ENCODE results near the gene SLC25A15.

SLC25A15 gene

GRCh38 chr13:40789275-40790153, at the start of gene SLC25A15:
SLC25A15 (plus strand) TSS chr13:40789611; CDS start chr13:40793227, 3,616 bp downstream.
- DNase-seq (ENCODE audit: low spot score) (peak; percentile 78), ATAC-seq (ENCODE audit: low read depth) (peak; percentile 95)
- H3K36me3 ChIP-seq (ENCODE audit: low read depth) = peaks cover 7% of the 10 kb centered on the region
- peak within 1 kb of the TSS; percentile 60 for H3K4me3 ChIP-seq (ENCODE audit: severe bottlenecking)
- H3K9me3 ChIP-seq (ENCODE audit: severe bottlenecking) = no peaks in the 10 kb centered on the region
- peak within 1 kb of the TSS; percentile 66 for H3K27ac ChIP-seq (ENCODE audit: poor library complexity, severe bottlenecking)
- H3K4me1 ChIP-seq (ENCODE audit: insufficient read depth, poor library complexity, severe bottlenecking) = no peaks in the 10 kb centered on the region
- no peaks in the 10 kb centered on the region for H3K27me3 ChIP-seq (ENCODE audit: insufficient read depth, poor library complexity, severe bottlenecking)
- peak; percentile 51 for TF ChIP-seq CTCF (IDR thresholded peaks at IDR 0.05; ENCODE audit: poor library complexity, severe bottlenecking)

GRCh38 chr13:40749327-40749726, 40.1 kb upstream of the SLC25A15 start:
- ATAC-seq (ENCODE audit: low read depth) (no peak), DNase-seq (ENCODE audit: low spot score) (no peak)
- peaks cover 52% of the 10 kb centered on the region for H3K36me3 ChIP-seq (ENCODE audit: low read depth)
- H3K27ac ChIP-seq (ENCODE audit: poor library complexity, severe bottlenecking) = no peak overlapping the region
- no peak overlapping the region for H3K4me3 ChIP-seq (ENCODE audit: severe bottlenecking)
- H3K4me1 ChIP-seq (ENCODE audit: insufficient read depth, poor library complexity, severe bottlenecking) = no peaks in the 10 kb centered on the region
- no peaks in the 10 kb centered on the region for H3K27me3 ChIP-seq (ENCODE audit: insufficient read depth, poor library complexity, severe bottlenecking)
- peak; percentile 42 for TF ChIP-seq CTCF (IDR thresholded peaks at IDR 0.05; ENCODE audit: poor library complexity, severe bottlenecking)
- H3K9me3 ChIP-seq (ENCODE audit: severe bottlenecking) = no peaks in the 10 kb centered on the region

- no peaks in the 10 kb centered on the region for H3K4me1 ChIP-seq (ENCODE audit: insufficient read depth, poor library complexity, severe bottlenecking)
- peaks cover 42% of the 10 kb centered on the region for H3K36me3 ChIP-seq (ENCODE audit: low read depth)
- no peaks in the 10 kb centered on the region for H3K27me3 ChIP-seq (ENCODE audit: insufficient read depth, poor library complexity, severe bottlenecking)
- TF ChIP-seq CTCF (IDR thresholded peaks at IDR 0.05; ENCODE audit: poor library complexity, severe bottlenecking) = no peak
- no peak for DNase-seq (ENCODE audit: low spot score)
- no peak overlapping the region for H3K4me3 ChIP-seq (ENCODE audit: severe bottlenecking)
- no peaks in the 10 kb centered on the region for H3K9me3 ChIP-seq (ENCODE audit: severe bottlenecking)
- no peak for ATAC-seq (ENCODE audit: low read depth)
- H3K27ac ChIP-seq (ENCODE audit: poor library complexity, severe bottlenecking) = no peak overlapping the region
Observed at GRCh38 chr13:40755082-40755700, 34.2 kb upstream of the SLC25A15 start.

- Histone ChIP-seq H3K9me3 (ENCODE audit: severe bottlenecking) (no peaks in the 10 kb centered on the region), H3K4me3 (ENCODE audit: severe bottlenecking) (no peak overlapping the region), H3K36me3 (ENCODE audit: low read depth) (peaks cover 41% of the 10 kb centered on the region), H3K27me3 (ENCODE audit: insufficient read depth, poor library complexity, severe bottlenecking) (no peaks in the 10 kb centered on the region), H3K4me1 (ENCODE audit: insufficient read depth, poor library complexity, severe bottlenecking) (no peaks in the 10 kb centered on the region), H3K27ac (ENCODE audit: poor library complexity, severe bottlenecking) (no peak overlapping the region)
- no peak for DNase-seq (ENCODE audit: low spot score)
- no peak for TF ChIP-seq CTCF (IDR thresholded peaks at IDR 0.05; ENCODE audit: poor library complexity, severe bottlenecking)
- ATAC-seq (ENCODE audit: low read depth) = no peak
Observed at GRCh38 chr13:40756042-40756441, 33.4 kb upstream of the SLC25A15 start.

Data from RWPE2 (cell line).